ENCODE measurements around the gene CLCN6. TPM values are rescaled to one million over a fixed set of nuclear protein-coding genes. Genes with fewer than 3 reads are reported as not detected.

Gene CLCN6
- total and polyA plus RNA-seq, 2 of the 8 experiments (the other 6 are each of a cell fraction or from before 2014, with no cell fraction given): 15.7 to 26.0 TPM

DNA sequence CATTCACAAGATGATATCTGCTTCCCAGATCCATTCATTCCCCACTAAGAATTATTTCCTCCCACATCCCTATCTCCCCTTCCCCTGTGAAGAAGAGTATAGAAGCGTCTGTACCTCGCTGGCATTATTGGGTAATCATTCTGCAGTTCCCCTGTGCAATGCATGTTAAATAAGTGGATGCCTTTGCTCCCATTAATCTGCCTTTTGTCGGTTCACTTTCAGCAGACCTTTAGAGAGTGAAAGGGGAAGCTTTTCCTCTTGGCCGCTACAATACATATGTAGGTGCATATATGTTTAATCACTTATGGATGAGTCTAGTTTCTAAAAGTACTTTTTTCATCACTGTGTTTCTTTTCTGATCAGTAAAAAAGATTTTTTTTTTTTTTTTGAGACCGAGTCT lies 7.0 kb downstream of the CLCN6 start:
- ChIA-PET CTCF (ENCODE audit: partially characterized antibody) (interaction anchor here (0.6 to 1.1 kb wide), 2 partner anchors 32 to 47 kb away, joined by 3 read pairs; no protein-coding TSS in a partner anchor), POLR2A (ENCODE audit: partially characterized antibody) (interaction anchor here (0.6 kb wide), 1 partner anchor 546 kb away, joined by 3 read pairs; no protein-coding TSS in a partner anchor)
- Histone ChIP-seq H3K23me2 (ENCODE audit: low read depth, low read length) (no peaks in the 10 kb centered on the region), H3K4me2 (ENCODE audit: insufficient read depth in 1 of 2, low read depth in 2 of 2, low read length in 2 of 2) (no peak overlapping the region), H3K14ac (ENCODE audit: insufficient read length) (no peak overlapping the region), H3K79me1 (ENCODE audit: low read depth, low read length) (no peaks in the 10 kb centered on the region; the same call in 1 of the 2 replicates), H2BK15ac (ENCODE audit: low read length) (no peak overlapping the region), H2BK5ac (ENCODE audit: low read depth, low read length) (no peak overlapping the region), H2BK12ac (ENCODE audit: low read depth, low read length) (no peak overlapping the region), H2AFZ (ENCODE audit: low read length) (no peak overlapping the region), H3K27ac (ENCODE audit: low read depth, low read length) (no peak overlapping the region), H3K36me3 (ENCODE audit: control insufficient read depth in 2 of 4, insufficient read depth in 4 of 4, low read length in 3 of 4) (peaks cover 14 to 61% (median 43%) of the 10 kb centered on the region in 4 experiments), H3K9me3 (ENCODE audit: insufficient read depth in 2 of 2, low read depth in 1 of 2, low read length in 1 of 2) (no peaks in the 10 kb centered on the region), H4K8ac (ENCODE audit: extremely low read depth, insufficient read depth, low read length) (no peak overlapping the region), H3K4ac (replicated peaks; ENCODE audit: insufficient read length, low read depth, low read length) (no peak overlapping the region), H3K27me3 (replicated peaks in 1 of 4; ENCODE audit: control insufficient read depth in 3 of 4, extremely low read depth in 1 of 4, insufficient read depth in 3 of 4, low read length in 3 of 4) (no peaks in the 10 kb centered on the region), H4K5ac (ENCODE audit: insufficient read length, low read depth, low read length) (no peak overlapping the region), H3K9ac (replicated peaks in 1 of 4; ENCODE audit: extremely low read depth in 1 of 4, low read depth in 3 of 4, low read length in 3 of 4) (no peak overlapping the region), H3K56ac (replicated peaks; ENCODE audit: insufficient read length, low read depth, low read length) (no peak overlapping the region), H3K23ac (ENCODE audit: insufficient read length) (no peak overlapping the region), H3K79me2 (ENCODE audit: control insufficient read depth in 1 of 2, insufficient read depth in 2 of 2, low read length in 2 of 2) (peaks cover 0 to 29% of the 10 kb centered on the region in 2 experiments; a peak in 2 of 4 replicates), H3K4me1 (replicated peaks in 1 of 4; ENCODE audit: control insufficient read depth in 3 of 4, insufficient read depth in 4 of 4, low read length in 3 of 4) (no peaks in the 10 kb centered on the region), H2BK20ac (ENCODE audit: low read length) (no peak overlapping the region), H4K91ac (replicated peaks; ENCODE audit: insufficient read length, low read length) (no peak overlapping the region), H3K4me3 (ENCODE audit: extremely low read depth in 1 of 4, insufficient read depth in 2 of 4, low read depth in 3 of 4, low read length in 4 of 4) (no peak overlapping the region), H3K18ac (ENCODE audit: extremely low read depth, low read length) (no peak overlapping the region), H2BK120ac (replicated peaks; ENCODE audit: low read depth, low read length) (no peak overlapping the region), H2AK5ac (ENCODE audit: low read depth, low read length) (no peak overlapping the region), H4K20me1 (replicated peaks in 1 of 2; ENCODE audit: control insufficient read depth in 1 of 2, insufficient read depth in 2 of 2, low read length in 2 of 2) (peaks cover 3 to 13% of the 10 kb centered on the region in 2 experiments)
- DNase-seq (ENCODE audit: low read depth in 1 of 2, low spot score in 2 of 2) (no peak), FAIRE-seq (no peak)
- WGBS, 2 experiments (ENCODE audit: extremely low coverage in 1 of 2, insufficient coverage in 1 of 2, insufficient read length in 1 of 2, insufficient replicate concordance in 2 of 2, low coverage in 1 of 2, low lambda C conversion rate in 2 of 2, missing lambda C conversion rate in 1 of 2): 96% methylated on average over 5 of the region's 5 CpGs; no CpG with 5 or more reads in 1 of the 2 experiments
- TF ChIP-seq SIRT6 (IDR thresholded peaks at IDR 0.05; ENCODE audit: low read length) (no peak), SIX5 (IDR thresholded peaks at IDR 0.05; ENCODE audit: low read depth, low read length) (no peak)
